ENCODE data around the gene TAF1D. TPM values are rescaled to one million over a fixed set of nuclear protein-coding genes. Genes with fewer than 3 reads are reported as not detected.
A peak's percentile ranks its signal among the peaks of the same experiment; 100 is the strongest.

TAF1D gene
- total RNA-seq, 1 experiment from 2014 or later, result 272 TPM

DNA sequence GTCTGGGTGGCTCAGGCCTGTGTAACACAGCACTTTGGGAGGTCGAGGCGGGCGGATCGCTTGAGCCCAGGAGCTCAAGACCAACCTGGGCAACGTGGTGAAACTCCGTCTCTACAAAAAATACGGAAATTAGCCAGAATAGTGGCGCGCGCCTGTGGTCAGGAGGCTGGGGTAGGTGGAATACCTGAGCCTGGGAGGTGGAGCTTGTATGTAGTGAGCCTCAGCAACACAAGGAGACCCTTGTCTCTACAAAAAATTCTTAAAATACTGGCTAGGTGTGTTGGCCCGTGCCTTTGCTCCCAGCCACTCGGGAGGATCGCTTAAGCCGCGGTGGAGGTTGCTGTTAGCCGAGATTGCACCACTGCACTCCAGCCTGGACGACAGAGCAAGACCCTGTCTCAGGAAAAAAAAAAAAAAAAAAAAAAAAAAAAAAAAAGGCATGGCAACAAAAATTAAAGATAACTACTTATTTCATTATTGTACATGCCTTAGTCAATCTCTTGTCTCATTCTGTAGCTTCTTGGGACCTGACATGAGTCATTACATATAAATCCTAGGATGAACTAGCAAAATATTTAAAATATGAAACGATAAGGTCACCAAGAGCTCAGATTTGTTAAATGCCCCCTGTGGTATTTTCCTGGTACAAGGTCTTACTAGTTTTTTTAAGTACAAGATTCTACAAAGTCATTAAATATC is 1.1 kb downstream of the TAF1D start:
- H3K4ac ChIP-seq (ENCODE audit: low read depth, low read length), result no peak overlapping the region
- H4K20me1 ChIP-seq (ENCODE audit: control insufficient read depth, insufficient read depth, insufficient read length), result no peaks in the 10 kb centered on the region
- Mint-ChIP-seq H3K27ac (peak overlapping the region; percentile 99 to 100 (median 100)), H3K4me1 (peaks cover 38 to 56% of the 10 kb centered on the region in 2 experiments), H3K4me3 (peak overlapping the region; percentile 100), H3K9me3 (no peaks in the 10 kb centered on the region; a peak in 1 of 5 replicates), H3K27me3 (ENCODE audit: low read depth) (peaks cover 2% of the 10 kb centered on the region; the same call in 1 of the 2 replicates), H3K36me3 (ENCODE audit: insufficient read depth in 1 of 3, low read depth in 3 of 3) (peaks cover 56 to 70% (median 60%) of the 10 kb centered on the region in 3 experiments)
- peaks cover 23% of the 10 kb centered on the region; the same call in 1 of the 2 replicates for H3K79me2 ChIP-seq (ENCODE audit: insufficient read depth, low read length)
- H3K23me2 ChIP-seq (ENCODE audit: insufficient read length, low read depth, low read length, poor library complexity, severe bottlenecking), result peaks cover 11% of the 10 kb centered on the region
- peak overlapping the region; percentile 91 for H3K9ac ChIP-seq (ENCODE audit: extremely low read depth, insufficient read length, low read length)
- H3K9me3 ChIP-seq (ENCODE audit: control insufficient read depth, low read depth, low read length), result no peaks in the 10 kb centered on the region
- H3K18ac ChIP-seq (ENCODE audit: insufficient read length, low read depth, low read length), result no peak overlapping the region
- H2BK20ac ChIP-seq (ENCODE audit: low read depth, low read length, poor library complexity, severe bottlenecking), result no peak overlapping the region
- H3K79me1 ChIP-seq (ENCODE audit: insufficient read depth, low read depth, low read length, poor library complexity, severe bottlenecking), result peaks cover 1% of the 10 kb centered on the region
- H3K27me3 ChIP-seq (ENCODE audit: insufficient read depth, low read length), result no peaks in the 10 kb centered on the region
- H3K27ac ChIP-seq (ENCODE audit: insufficient read length, low read depth, low read length), result no peak overlapping the region
- H4K8ac ChIP-seq (replicated peaks; ENCODE audit: insufficient read length, low read depth, low read length), result no peak overlapping the region
- DNase-seq, result no peak
- peak overlapping the region; percentile 73; the same call in 1 of the 2 replicates for H3K14ac ChIP-seq (ENCODE audit: insufficient read depth, low read length)
- H4K5ac ChIP-seq (ENCODE audit: insufficient read length, low read depth, low read length), result no peak overlapping the region
- no peak overlapping the region for H3T11ph ChIP-seq (ENCODE audit: low read length)
- H3K23ac ChIP-seq (ENCODE audit: insufficient read length, low read depth, low read length), result no peak overlapping the region
- no peak overlapping the region for H4K91ac ChIP-seq (ENCODE audit: insufficient read length, low read depth, low read length)
- no peak overlapping the region for H2AK5ac ChIP-seq (ENCODE audit: insufficient read length, low read length)
- H2BK15ac ChIP-seq (ENCODE audit: low read depth, low read length), result no peak overlapping the region
- H2BK120ac ChIP-seq (ENCODE audit: low read depth, low read length, poor library complexity, severe bottlenecking), result no peak overlapping the region
- H3K56ac ChIP-seq (ENCODE audit: insufficient read length, low read depth, low read length), result no peak overlapping the region
- no CpG with 5 or more reads among the region's 18 CpGs for WGBS (ENCODE audit: extremely low coverage, insufficient read length, low lambda C conversion rate)
- peak overlapping the region; percentile 95 for H3K4me2 ChIP-seq (ENCODE audit: insufficient read depth, insufficient read length, low read length)
- H3K4me1 ChIP-seq (ENCODE audit: insufficient read depth, low read length), result no peaks in the 10 kb centered on the region
- no peak overlapping the region for H2BK5ac ChIP-seq (ENCODE audit: insufficient read length, low read length)
- no peak overlapping the region for H2BK12ac ChIP-seq (ENCODE audit: insufficient read length, low read depth, low read length)
- no peak overlapping the region for H2AFZ ChIP-seq (ENCODE audit: low read length)
- TF ChIP-seq, protein P1, sequence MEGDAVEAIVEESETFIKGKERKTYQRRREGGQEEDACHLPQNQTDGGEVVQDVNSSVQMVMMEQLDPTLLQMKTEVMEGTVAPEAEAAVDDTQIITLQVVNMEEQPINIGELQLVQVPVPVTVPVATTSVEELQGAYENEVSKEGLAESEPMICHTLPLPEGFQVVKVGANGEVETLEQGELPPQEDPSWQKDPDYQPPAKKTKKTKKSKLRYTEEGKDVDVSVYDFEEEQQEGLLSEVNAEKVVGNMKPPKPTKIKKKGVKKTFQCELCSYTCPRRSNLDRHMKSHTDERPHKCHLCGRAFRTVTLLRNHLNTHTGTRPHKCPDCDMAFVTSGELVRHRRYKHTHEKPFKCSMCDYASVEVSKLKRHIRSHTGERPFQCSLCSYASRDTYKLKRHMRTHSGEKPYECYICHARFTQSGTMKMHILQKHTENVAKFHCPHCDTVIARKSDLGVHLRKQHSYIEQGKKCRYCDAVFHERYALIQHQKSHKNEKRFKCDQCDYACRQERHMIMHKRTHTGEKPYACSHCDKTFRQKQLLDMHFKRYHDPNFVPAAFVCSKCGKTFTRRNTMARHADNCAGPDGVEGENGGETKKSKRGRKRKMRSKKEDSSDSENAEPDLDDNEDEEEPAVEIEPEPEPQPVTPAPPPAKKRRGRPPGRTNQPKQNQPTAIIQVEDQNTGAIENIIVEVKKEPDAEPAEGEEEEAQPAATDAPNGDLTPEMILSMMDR (conservative IDR thresholded peaks at IDR 0.05), result no peak
